GM12878 (cell line): ENCODE results near the gene TTC9B. TPM values are rescaled to one million over a fixed set of nuclear protein-coding genes. Genes with fewer than 3 reads are reported as not detected.

Experiments
- ATAC-seq: fragments of 200-7000 bp; cut with Tn5 transposase; 3 replicates; pipeline ENCODE4 v1.9.1; 2020; ENCODE audit warnings: mild to moderate bottlenecking, moderate library complexity
- BruUV-seq: library from RNA; stranded (reverse); fragments of 400-500 nt; replicated peaks from 2 replicates; lab custom pipeline; 2021; lab: Mats Ljungman, UMichigan
- CTCF ChIA-PET: fragments of 300-600 bp; sonication (Branson Sonifier 250); formaldehyde crosslinking; extraction: SDS; loops from one replicate; lab custom pipeline; 2021; ENCODE audit warnings: inconsistent platforms; lab: Yijun Ruan, JAX
- POLR2A ChIA-PET: fragments of 350-600 bp; formaldehyde crosslinking; extraction: SDS; loops from one replicate; lab custom pipeline; 2021; ENCODE audit warnings: inconsistent platforms; lab: Charles Lee
- RAD21 ChIA-PET: fragments of 300-600 bp; sonication (Branson Sonifier 250); formaldehyde crosslinking; loops from one replicate; lab custom pipeline; 2023; ENCODE audit warnings: antibody characterized with exemption; ENCODE audit not compliant: unreplicated experiment; lab: Charles Lee
- SMC1A ChIA-PET: fragments of 300-600 bp; sonication (Branson Sonifier 250); formaldehyde crosslinking; loops from one replicate; lab custom pipeline; 2023; ENCODE audit not compliant: unreplicated experiment, uncharacterized antibody; lab: Charles Lee
- DNase-seq: peaks from one replicate; pipeline ENCODE4 v3.0.0-alpha.2; 2011; ENCODE audit warnings: low read depth, low spot score
- FAIRE-seq: peaks from 3 replicates; lab custom pipeline; 2011; peaks lifted over from hg19 to GRCh38; lab: Jason Lieb, UNC
- H2AFZ ChIP-seq: 2 replicates; pipeline ENCODE4 v1.6.0; 2011; ENCODE audit warnings: low read depth, low read length, control low read depth; ENCODE audit not compliant: control insufficient read depth
- H3K27ac ChIP-seq: 2 replicates; pipeline ENCODE4 v1.5.1; 2011; ENCODE audit warnings: control low read depth; ENCODE audit not compliant: control insufficient read depth, insufficient read depth
- H3K27me3 ChIP-seq, 2 experiments: replicated peaks in 1 of 2; 2 replicates each; pipeline versions ENCODE4 v1.6.0 to v1.6.1; 2011; ENCODE audit warnings: low read length in 1 of 2; ENCODE audit not compliant: control insufficient read depth in 2 of 2, insufficient read depth in 2 of 2
- H3K36me3 ChIP-seq, 2 experiments: 2 replicates each; pipeline ENCODE4 v1.5.1; 2011; ENCODE audit warnings: low read length in 1 of 2; ENCODE audit not compliant: control insufficient read depth in 2 of 2, insufficient read depth in 2 of 2
- H3K4me1 ChIP-seq: 2 replicates; pipeline ENCODE4 v1.6.1; 2011; ENCODE audit warnings: mild to moderate bottlenecking, low read length, moderate library complexity, mixed read lengths; ENCODE audit not compliant: control insufficient read depth, insufficient read depth
- H3K4me2 ChIP-seq: 2 replicates; pipeline ENCODE4 v1.6.0; 2011; ENCODE audit warnings: control low read depth; ENCODE audit not compliant: control insufficient read depth, insufficient read depth
- H3K4me3 ChIP-seq: fragments of 200-600 bp; sonication (generic); 2 replicates; pipeline ENCODE4 v1.5.1; 2016
- H3K79me2 ChIP-seq: 2 replicates; pipeline ENCODE4 v1.6.0; 2011; ENCODE audit warnings: low read length; ENCODE audit not compliant: control insufficient read depth, insufficient read depth
- H3K9ac ChIP-seq: 2 replicates; pipeline ENCODE4 v1.8.0; 2011; ENCODE audit warnings: low read length, control low read depth, mixed read lengths; ENCODE audit not compliant: control insufficient read depth, insufficient read depth
- H3K9me3 ChIP-seq: replicated peaks from 3 replicates; pipeline ENCODE4 v1.5.1; 2011; ENCODE audit warnings: mild to moderate bottlenecking, low read length; ENCODE audit not compliant: control insufficient read depth, insufficient read depth
- H4K20me1 ChIP-seq: 2 replicates; pipeline ENCODE4 v1.6.0; 2011; ENCODE audit not compliant: control insufficient read depth, insufficient read depth
- MTA2 ChIP-seq: fragments of 450-650 bp; IDR thresholded peaks from 2 replicates; pipeline ENCODE4 v1.6.1; 2016; ENCODE audit warnings: low read depth, mild to moderate bottlenecking, moderate library complexity
- MXI1 ChIP-seq: fragments of 150-350 bp; IDR thresholded peaks from 2 replicates; pipeline ENCODE4 v1.6.1; 2011; ENCODE audit warnings: low read depth, mild to moderate bottlenecking, inconsistent platforms, low read length, improper control_type of control experiment
- POU2F2 ChIP-seq: IDR thresholded peaks from 3 replicates; pipeline ENCODE4 v1.6.1; 2011; ENCODE audit warnings: low read depth, mild to moderate bottlenecking, low read length, borderline replicate concordance
- SMAD5 ChIP-seq: IDR thresholded peaks from 2 replicates; pipeline ENCODE4 v1.6.1; 2016; ENCODE audit warnings: antibody characterized with exemption, low read depth
- STAT3 ChIP-seq: IDR thresholded peaks from 2 replicates; pipeline ENCODE4 v1.6.1; 2011; ENCODE audit warnings: low read depth, low read length, improper control_type of control experiment
- TARDBP ChIP-seq: IDR thresholded peaks from 2 replicates; pipeline ENCODE4 v1.6.1; 2016; ENCODE audit warnings: borderline replicate concordance
- WGBS: methylation state at CpG from one replicate; pipeline ENCODE4 v1.1.6; 2016; ENCODE audit warnings: low lambda C conversion rate; ENCODE audit not compliant: insufficient replicate concordance, insufficient coverage; ENCODE audit errors: missing lambda C conversion rate; 5-methylcytosine and 5-hydroxymethylcytosine counted together
- in situ Hi-C: fragments of 300-500 bp; cut with MboI; formaldehyde crosslinking; loops from 9 replicates; pipeline ENCODE4 v1.14.3; 2018; ENCODE audit warnings: mixed read lengths
- intact Hi-C: fragments of 100-400 bp; cut with micrococcal nuclease; formaldehyde crosslinking; loops from one replicate; pipeline ENCODE4 v1.14.2; 2022; ENCODE audit not compliant: unreplicated experiment
- polyA plus RNA-seq, 11 experiments: library from polyadenylated mRNA; depleted of rRNA in 4 of 11; unstranded in 6 of 11; stranded (reverse) in 5 of 11; fragments of >200 nt; fragmentation: Nextera tagmentation in 4 of 11; fragmentation: Illumina TruSeq in 1 of 11; extraction: Ambion mirVana in 4 of 11; extraction: Trizol in 1 of 11; gene quantifications; 1 replicate in 1 of 11; 2 replicates in 10 of 11; pipeline versions ENCODE4 v1.2.1 to v1.2.3, GENCODE V29; 2011 to 2016; ENCODE audit warnings: inconsistent platforms in 2 of 11, missing spikeins in 2 of 11, low read depth in 1 of 11
- total RNA-seq, 4 experiments: library from RNA; depleted of rRNA in 3 of 4; stranded (reverse); fragments of >200 nt in 3 of 4; fragmentation: Illumina TruSeq in 1 of 4; extraction: Trizol in 1 of 4; gene quantifications; 2 replicates each; pipeline versions ENCODE4 v1.2.1 to v1.2.3, GENCODE V29; 2013 to 2021
- TF ChIP-seq, protein P1 (sequence below): fragments of 450-650 bp; IDR thresholded peaks from 2 replicates; pipeline ENCODE4 v1.6.1; 2017; ENCODE audit warnings: antibody characterized with exemption, mild to moderate bottlenecking, moderate library complexity
- TF ChIP-seq, protein P2 (sequence below), 3 experiments: IDR thresholded peaks in 2 of 3; conservative IDR thresholded peaks in 1 of 3; 2 replicates each; pipeline ENCODE4 v1.5.1; 2011; ENCODE audit warnings: low read depth in 3 of 3, low read length in 3 of 3, mild to moderate bottlenecking in 3 of 3, control low read depth in 2 of 3, moderate library complexity in 2 of 3, inconsistent platforms in 1 of 3, mixed read lengths in 1 of 3; ENCODE audit not compliant: control insufficient read depth in 2 of 3, insufficient read depth in 1 of 3; ENCODE audit errors: extremely low read depth in 1 of 3
- TF ChIP-seq, protein P3 (sequence below): fragments of 450-650 bp; IDR thresholded peaks from 2 replicates; pipeline ENCODE4 v1.6.1; 2017; ENCODE audit warnings: low read depth, mild to moderate bottlenecking, moderate library complexity

Gene TTC9B
- total and polyA plus RNA-seq, 10 of the 15 experiments (the other 5 are each of a cell fraction or from before 2014, with no cell fraction given) = 0.04 to 0.14 (median 0.10) TPM; not detected in 7

DNA sequence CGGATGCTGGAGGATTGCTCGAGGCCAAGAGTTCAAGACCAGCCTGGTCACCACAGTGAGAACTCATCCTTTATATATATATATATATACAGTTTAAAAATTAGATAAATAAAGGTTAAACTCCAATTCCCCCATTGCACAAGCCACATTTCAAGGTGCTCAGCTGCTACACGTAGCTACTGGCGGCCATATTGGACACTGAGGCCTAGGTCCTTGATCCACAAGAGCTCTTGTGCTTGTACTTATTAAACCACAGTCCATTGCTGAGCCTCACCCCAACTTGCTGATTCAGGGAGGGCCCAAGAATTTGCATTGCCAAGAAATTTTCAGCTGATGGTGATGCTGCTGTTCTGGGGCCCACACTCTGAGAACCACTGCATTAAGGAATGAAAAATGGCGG is 9.6 kb downstream of the TTC9B start:
- Histone ChIP-seq H3K79me2 (no peaks in the 10 kb centered on the region), H3K4me1 (no peaks in the 10 kb centered on the region), H2AFZ (no peak overlapping the region), H4K20me1 (no peaks in the 10 kb centered on the region), H3K4me3 (no peak overlapping the region), H3K9ac (no peak overlapping the region), H3K27ac (no peak overlapping the region), H3K9me3 (no peaks in the 10 kb centered on the region), H3K4me2 (no peak overlapping the region), H3K27me3 (no peaks in the 10 kb centered on the region), H3K36me3 (no peaks in the 10 kb centered on the region; a peak in 1 of 4 replicates)
- WGBS = 96% methylated on average over 5 of the region's 5 CpGs
- ChIA-PET POLR2A (no interaction called here), CTCF (interaction anchor here (0.8 kb wide), 1 partner anchor 27 kb away, joined by 4 read pairs; no protein-coding TSS in a partner anchor), RAD21 (no interaction called here), SMC1A (interaction anchor here (0.8 kb wide), 1 partner anchor 64 kb away, joined by 3 read pairs; no protein-coding TSS in a partner anchor)
- no TSS peak for BruUV-seq
- no peak for FAIRE-seq
- in situ Hi-C loops = no loop called here
- TF ChIP-seq, protein P1, sequence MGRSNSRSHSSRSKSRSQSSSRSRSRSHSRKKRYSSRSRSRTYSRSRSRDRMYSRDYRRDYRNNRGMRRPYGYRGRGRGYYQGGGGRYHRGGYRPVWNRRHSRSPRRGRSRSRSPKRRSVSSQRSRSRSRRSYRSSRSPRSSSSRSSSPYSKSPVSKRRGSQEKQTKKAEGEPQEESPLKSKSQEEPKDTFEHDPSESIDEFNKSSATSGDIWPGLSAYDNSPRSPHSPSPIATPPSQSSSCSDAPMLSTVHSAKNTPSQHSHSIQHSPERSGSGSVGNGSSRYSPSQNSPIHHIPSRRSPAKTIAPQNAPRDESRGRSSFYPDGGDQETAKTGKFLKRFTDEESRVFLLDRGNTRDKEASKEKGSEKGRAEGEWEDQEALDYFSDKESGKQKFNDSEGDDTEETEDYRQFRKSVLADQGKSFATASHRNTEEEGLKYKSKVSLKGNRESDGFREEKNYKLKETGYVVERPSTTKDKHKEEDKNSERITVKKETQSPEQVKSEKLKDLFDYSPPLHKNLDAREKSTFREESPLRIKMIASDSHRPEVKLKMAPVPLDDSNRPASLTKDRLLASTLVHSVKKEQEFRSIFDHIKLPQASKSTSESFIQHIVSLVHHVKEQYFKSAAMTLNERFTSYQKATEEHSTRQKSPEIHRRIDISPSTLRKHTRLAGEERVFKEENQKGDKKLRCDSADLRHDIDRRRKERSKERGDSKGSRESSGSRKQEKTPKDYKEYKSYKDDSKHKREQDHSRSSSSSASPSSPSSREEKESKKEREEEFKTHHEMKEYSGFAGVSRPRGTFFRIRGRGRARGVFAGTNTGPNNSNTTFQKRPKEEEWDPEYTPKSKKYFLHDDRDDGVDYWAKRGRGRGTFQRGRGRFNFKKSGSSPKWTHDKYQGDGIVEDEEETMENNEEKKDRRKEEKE = no peak
- no peak for DNase-seq
- no peak for ATAC-seq
- intact Hi-C loops = no loop called here

- H3K4me3 ChIP-seq = no peak overlapping the region
- no peak for DNase-seq
- POLR2A ChIA-PET = no interaction called here
- SMC1A ChIA-PET = no interaction called here
- H3K9me3 ChIP-seq = no peaks in the 10 kb centered on the region
- no peaks in the 10 kb centered on the region for H3K4me1 ChIP-seq
- CTCF ChIA-PET = no interaction called here
- no peaks in the 10 kb centered on the region for H4K20me1 ChIP-seq
- intact Hi-C loops = no loop called here
- H3K36me3 ChIP-seq = no peaks in the 10 kb centered on the region; a peak in 1 of 4 replicates
- in situ Hi-C loops = no loop called here
- H3K27ac ChIP-seq = no peak overlapping the region
- no peak overlapping the region for H3K9ac ChIP-seq
- FAIRE-seq = no peak
- BruUV-seq = no TSS peak
- H2AFZ ChIP-seq = no peak overlapping the region
- RAD21 ChIA-PET = no interaction called here
- no peak for ATAC-seq
- H3K27me3 ChIP-seq = no peaks in the 10 kb centered on the region
- 97% methylated on average over 21 of the region's 21 CpGs for WGBS
- no peak overlapping the region for H3K4me2 ChIP-seq
- no peaks in the 10 kb centered on the region for H3K79me2 ChIP-seq
- TF ChIP-seq POU2F2 (no peak), SMAD5 (no peak), MTA2 (no peak), MXI1 (no peak), STAT3 (no peak), TARDBP (no peak)
- TF ChIP-seq, protein P2, sequence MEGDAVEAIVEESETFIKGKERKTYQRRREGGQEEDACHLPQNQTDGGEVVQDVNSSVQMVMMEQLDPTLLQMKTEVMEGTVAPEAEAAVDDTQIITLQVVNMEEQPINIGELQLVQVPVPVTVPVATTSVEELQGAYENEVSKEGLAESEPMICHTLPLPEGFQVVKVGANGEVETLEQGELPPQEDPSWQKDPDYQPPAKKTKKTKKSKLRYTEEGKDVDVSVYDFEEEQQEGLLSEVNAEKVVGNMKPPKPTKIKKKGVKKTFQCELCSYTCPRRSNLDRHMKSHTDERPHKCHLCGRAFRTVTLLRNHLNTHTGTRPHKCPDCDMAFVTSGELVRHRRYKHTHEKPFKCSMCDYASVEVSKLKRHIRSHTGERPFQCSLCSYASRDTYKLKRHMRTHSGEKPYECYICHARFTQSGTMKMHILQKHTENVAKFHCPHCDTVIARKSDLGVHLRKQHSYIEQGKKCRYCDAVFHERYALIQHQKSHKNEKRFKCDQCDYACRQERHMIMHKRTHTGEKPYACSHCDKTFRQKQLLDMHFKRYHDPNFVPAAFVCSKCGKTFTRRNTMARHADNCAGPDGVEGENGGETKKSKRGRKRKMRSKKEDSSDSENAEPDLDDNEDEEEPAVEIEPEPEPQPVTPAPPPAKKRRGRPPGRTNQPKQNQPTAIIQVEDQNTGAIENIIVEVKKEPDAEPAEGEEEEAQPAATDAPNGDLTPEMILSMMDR (IDR thresholded peaks at IDR 0.05 in 2 of 3, conservative IDR thresholded peaks at IDR 0.05 in 1 of 3; ENCODE audit: control insufficient read depth in 2 of 3, extremely low read depth in 1 of 3, insufficient read depth in 1 of 3, low read depth in 3 of 3, low read length in 3 of 3) = no peak
- TF ChIP-seq, protein P3, sequence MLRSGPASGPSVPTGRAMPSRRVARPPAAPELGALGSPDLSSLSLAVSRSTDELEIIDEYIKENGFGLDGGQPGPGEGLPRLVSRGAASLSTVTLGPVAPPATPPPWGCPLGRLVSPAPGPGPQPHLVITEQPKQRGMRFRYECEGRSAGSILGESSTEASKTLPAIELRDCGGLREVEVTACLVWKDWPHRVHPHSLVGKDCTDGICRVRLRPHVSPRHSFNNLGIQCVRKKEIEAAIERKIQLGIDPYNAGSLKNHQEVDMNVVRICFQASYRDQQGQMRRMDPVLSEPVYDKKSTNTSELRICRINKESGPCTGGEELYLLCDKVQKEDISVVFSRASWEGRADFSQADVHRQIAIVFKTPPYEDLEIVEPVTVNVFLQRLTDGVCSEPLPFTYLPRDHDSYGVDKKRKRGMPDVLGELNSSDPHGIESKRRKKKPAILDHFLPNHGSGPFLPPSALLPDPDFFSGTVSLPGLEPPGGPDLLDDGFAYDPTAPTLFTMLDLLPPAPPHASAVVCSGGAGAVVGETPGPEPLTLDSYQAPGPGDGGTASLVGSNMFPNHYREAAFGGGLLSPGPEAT = no peak
Measured at GRCh38 chr19:40205760-40206159, 12.4 kb downstream of the TTC9B start.
